Erythroblast (primary cell): ENCODE measurements around the gene ZNF716.
"Not testable (repeated sequence)": the region's sequence is repeated elsewhere in the genome, so short reads cannot be mapped to it uniquely, and the experiment has no call there.

Source experiments
- DNase-seq, 2 experiments: peaks; one replicate each; lab custom pipeline; 2025; lab: John Stamatoyannopoulos, UW
- GATA1 ChIP-seq: IDR thresholded peaks from 2 replicates; pipeline ENCODE4 v1.6.1; 2011; ENCODE audit warnings: low read depth, mild to moderate bottlenecking, control low read depth, low read length, moderate library complexity
- POLR2A ChIP-seq: IDR thresholded peaks from 2 replicates; pipeline ENCODE4 v1.6.1; 2011; ENCODE audit warnings: mild to moderate bottlenecking, low read length

Gene ZNF716

DNA sequence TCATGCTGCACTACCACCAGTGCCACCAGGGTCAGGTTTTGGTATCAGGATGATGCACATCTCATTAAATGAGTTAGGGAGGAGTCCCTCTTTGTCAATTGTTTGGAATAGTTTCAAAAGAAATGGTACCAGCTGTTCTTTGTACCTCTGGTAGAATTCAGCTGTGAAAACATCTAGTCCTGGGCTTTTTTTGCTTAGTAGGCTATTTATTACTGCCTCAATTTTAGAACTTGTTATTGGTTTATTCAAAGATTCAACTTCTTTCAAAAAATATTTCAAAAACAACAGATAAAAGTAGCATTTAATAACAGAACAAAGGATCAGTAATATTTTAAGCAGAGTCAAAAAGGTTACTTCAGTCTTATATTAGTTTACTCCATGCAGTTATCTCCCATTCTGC lies 6.4 kb upstream of the ZNF716 start:
- no peak for DNase-seq
- TF ChIP-seq POLR2A (no peak), GATA1 (no peak)

DNA sequence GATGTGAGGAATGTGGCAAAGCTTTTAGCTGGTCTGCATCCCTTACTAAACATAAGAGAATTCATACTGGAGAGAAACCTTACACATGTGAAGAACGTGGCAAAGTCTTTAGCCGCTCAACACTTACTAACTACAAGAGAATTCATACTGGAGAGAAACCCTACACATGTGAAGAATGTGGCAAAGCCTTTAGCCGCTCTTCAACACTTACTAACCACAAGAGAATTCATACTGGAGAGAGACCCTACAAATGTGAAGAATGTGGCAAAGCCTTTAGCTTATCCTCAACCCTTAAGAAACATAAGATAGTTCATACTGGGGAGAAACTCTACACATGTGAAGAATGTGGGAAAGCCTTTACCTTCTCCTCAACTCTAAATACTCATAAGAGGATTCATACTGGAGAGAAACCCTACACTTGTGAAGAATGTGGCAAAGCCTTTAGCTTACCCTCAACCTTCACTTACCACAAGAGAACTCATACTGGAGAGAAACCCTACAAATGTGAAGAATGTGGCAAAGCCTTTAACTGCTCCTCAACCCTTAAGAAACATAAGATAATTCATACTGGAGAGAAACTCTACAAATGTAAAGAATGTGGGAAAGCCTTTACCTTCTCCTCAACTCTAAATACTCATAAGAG lies 19.3 kb downstream of the ZNF716 start:
- DNase-seq: peak in 1 of 2 experiments; percentile 2

GRCh38 chr7:57480304-57480703 lies 30.3 kb downstream of the ZNF716 start:
- DNase-seq: not testable (repeated sequence)

GRCh38 chr7:57485022-57485421 lies 35.0 kb downstream of the ZNF716 start:
- DNase-seq: not testable (repeated sequence)

DNA sequence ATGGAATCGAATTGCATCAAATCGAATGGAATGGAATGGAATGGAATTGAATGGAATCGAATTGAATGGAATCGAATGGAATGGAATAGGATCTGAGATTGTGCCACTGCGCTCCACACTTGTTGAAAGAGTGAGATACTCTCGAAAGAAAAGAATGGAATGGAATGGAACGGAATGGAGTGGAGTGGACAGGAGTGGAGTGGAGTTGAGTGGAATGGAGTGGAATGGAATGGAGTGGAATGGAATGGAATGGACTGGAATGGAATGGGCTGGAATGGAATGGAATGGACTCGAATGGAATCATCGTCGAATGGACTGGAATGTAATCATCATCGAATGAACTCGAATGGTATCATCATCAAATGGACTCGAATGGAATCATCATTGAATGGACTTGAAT lies 38.0 kb downstream of the ZNF716 start:
- no peak for DNase-seq
- TF ChIP-seq GATA1: no peak
- no peak for TF ChIP-seq POLR2A

- DNase-seq: not testable (repeated sequence)
Measured at GRCh38 chr7:57495111-57495510, 45.1 kb downstream of the ZNF716 start.

DNA sequence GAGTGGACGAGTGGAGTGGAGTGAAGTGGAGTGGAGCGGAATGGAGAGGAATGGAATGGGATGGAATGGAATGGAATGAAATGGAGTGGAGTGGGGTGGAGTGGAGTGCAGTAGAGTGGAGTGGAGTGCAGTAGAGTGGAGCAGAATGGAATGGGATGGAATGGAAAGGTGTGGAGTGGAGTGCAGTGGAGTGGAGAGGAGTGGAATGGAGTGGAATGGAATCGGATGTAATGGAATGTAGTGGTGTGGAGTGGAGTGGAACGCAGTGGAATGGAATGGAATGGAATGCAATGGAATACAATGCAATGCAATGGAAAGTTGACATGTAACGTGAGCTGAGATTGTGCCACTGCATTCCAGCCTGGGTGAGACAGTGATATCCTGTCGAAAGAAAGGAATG lies 46.4 kb downstream of the ZNF716 start:
- no peak for DNase-seq
- TF ChIP-seq POLR2A: no peak
- no peak for TF ChIP-seq GATA1

DNA sequence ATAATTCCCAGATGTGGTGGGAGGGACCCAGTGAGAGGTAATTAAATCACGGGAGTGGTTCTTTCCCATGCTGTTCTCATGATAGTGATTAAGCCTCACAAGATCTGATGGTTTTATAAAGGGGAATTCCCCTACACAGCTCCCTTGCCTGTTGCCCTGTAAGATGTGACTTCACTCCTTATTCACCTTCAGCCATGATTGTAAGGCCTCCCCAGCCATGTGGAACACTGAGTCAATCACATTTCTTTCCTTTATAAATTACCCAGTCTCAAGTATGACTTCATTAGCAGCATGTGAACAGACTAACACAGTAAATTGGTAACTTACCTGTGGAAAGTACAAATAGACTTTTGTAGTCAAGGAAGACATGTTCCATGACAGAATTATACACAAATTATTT lies 55.2 kb downstream of the ZNF716 start:
- TF ChIP-seq POLR2A: no peak
- no peak for TF ChIP-seq GATA1
- DNase-seq: no peak
